ENCODE results near the gene KIF5C. TPM values are rescaled to one million over a fixed set of nuclear protein-coding genes. Genes with fewer than 3 reads are reported as not detected.

The KIF5C gene
- total RNA-seq, 1 experiment from 2014 or later: 1.4 TPM

DNA sequence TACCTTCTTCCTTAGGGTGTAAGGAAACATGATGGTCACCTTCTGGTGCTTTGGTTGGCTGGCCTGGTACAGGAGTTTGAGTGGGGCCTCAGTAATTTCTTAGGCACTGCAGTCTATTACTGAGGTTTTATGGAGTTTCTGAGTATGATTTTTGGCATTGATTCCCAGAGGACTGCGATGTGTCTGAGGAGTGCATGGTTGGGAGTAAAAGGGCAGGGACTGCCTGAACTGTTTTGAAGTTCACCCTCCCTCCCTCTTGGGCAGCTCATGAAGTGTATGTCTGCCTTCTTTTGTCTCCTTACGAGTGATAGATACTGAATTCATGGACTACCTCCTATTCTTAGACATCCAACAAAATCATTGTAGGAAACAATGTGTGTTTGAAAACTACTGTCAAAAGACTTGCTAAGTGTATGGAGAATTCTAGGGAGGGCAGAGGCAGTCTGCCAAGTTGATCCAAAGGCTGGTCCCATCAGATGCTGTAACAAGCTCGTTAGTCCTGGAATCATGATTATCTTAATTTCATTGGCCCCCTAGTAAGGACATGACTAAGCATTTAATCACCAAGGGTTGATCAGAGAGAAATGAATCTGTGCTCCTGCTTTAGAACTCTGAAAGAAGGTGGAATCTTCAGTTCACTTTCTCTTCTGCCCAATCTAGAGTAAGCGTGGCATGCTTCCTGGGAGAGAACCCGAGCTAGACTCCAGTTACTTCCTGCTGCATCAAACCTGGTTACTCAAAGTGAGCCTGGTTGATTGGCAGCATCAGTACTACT lies 190.0 kb downstream of the KIF5C start:
- no peak for DNase-seq (ENCODE audit: low read depth, low spot score)
- in situ Hi-C loops (cut with HindIII; ENCODE audit: low pct_unique_long_range_greater_than_20kb, low sequenced_read_pairs): no loop called here

DNA sequence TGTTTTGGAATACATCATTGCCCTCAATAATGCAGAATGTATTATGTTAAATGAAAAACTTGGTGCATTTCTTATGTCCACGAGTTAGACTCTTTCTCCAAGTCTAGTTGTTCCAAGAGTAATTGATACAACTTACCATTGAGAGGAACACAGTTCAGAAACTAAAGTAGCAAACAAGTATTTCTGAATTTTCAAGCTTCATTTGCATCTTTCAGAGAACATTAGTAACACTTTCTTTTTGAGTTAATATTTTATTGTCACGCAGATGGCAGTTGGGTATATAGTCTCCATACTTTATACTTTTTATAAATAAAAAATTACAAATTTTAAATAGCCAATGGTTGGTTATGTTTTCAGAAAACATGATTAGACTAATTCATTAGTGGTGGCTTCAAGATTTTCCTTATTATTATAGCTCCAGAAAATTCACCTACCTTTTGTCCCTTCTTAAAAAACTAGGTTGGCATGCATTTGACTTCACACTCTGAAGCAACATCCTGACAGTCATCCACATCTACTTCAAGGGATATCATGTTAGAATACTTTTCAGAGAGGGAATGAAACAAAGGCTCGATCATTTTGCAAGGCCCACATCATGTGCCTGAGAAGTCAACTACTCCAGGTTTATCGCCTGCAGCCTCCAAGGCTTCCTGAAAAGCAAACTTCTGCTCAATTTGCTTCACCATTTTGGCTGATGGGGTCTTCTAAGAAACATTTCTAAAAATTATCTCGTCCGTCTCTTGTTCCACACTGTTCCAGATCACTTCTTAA lies 193.4 kb downstream of the KIF5C start:
- DNase-seq (ENCODE audit: low read depth, low spot score): no peak
- in situ Hi-C loops (cut with HindIII; ENCODE audit: low pct_unique_long_range_greater_than_20kb, low sequenced_read_pairs): no loop called here

DNA sequence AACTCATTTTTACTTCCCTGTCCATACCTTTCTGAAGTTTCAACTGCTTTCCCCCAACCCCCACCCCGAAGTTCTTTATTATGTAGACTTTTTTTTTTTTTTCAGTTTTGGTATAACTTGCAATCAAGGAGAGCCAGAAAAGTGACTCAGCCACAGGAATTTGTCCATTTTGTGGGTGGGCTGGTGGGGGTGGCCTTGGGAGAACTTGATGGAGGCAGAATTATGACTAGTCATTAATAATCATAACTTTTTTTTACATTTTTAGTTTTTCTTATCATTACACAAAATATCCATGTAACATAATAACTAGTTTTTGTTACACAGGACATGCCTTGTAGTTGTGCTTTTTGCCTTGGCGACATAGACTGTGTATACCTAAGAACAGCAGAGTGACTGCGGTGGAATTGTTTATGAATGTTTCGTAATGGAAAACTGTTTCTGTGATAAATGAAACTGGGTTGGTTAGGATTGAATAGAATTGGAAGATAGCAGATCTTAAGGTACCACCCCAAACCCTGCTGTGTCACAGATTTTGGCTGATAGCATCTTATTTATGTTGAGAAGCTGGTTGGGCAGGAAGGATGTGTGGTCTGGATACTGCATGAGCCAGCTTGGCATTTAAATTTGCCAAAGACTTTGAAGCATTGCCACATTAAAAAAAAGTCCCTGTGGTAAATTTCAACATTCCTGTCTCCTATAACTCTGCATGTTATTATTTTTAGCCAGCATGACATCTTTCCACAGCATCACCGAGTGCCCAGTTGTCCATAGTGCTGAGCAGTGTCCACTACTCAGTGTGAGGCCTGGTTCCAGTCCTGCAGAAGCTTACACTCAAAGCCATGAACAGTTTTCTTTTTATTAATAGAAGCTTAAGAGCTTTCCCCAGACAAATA lies 194.2 kb downstream of the KIF5C start:
- no peak for DNase-seq (ENCODE audit: low read depth, low spot score)
- in situ Hi-C loops (cut with HindIII; ENCODE audit: low pct_unique_long_range_greater_than_20kb, low sequenced_read_pairs): no loop called here

DNA sequence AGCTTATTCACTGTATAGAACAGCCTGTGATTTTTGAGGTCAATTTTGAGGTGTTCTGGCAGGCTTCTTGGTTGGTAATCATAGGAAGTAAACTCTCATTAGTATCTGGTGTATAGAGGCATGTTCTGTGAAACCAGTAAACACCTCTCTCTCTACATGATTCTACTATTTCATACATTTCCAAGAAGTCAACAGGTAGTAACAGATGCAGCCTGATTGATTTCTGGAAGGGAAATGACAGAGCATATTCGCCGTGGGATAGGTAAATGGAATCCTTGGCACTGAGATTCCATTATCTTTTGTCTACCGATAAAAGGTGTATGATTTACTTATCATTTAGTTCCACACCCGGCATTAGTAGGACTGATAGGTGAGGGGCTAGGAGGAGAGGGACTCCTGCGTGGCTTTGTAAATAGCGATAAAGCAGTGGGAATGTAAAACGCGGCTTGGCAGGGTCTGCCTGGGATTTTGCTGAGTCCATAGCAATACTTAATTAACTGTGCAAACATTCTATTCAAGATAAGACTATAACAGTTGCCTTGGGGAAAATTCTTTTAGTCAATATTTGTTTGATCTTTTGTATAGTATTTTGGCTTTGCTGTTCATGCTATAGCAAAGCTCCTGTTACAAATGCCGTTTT lies 195.8 kb downstream of the KIF5C start:
- in situ Hi-C loops (cut with HindIII; ENCODE audit: low pct_unique_long_range_greater_than_20kb, low sequenced_read_pairs): no loop called here
- no peak for DNase-seq (ENCODE audit: low read depth, low spot score)

DNA sequence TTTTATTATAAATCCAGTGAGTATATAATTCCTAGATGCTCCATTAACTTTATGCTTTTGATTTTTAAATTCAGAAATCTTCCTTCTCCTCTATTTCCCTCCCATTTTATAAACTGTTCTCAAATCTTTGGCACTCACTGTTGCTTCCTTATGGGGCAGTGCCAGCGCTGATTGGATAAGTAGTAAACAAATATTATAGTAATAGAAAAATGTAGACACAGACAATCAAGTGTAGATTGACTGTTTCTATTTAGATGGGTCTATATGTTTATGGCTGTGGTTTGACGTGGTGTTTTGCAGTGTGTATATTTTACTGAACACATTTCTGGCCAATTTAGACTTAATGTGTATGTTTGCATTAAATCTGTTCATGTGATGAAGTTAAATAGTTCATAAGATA lies 200.1 kb downstream of the KIF5C start:
- in situ Hi-C loops (cut with HindIII; ENCODE audit: low pct_unique_long_range_greater_than_20kb, low sequenced_read_pairs): no loop called here
- DNase-seq (ENCODE audit: low read depth, low spot score): no peak

DNA sequence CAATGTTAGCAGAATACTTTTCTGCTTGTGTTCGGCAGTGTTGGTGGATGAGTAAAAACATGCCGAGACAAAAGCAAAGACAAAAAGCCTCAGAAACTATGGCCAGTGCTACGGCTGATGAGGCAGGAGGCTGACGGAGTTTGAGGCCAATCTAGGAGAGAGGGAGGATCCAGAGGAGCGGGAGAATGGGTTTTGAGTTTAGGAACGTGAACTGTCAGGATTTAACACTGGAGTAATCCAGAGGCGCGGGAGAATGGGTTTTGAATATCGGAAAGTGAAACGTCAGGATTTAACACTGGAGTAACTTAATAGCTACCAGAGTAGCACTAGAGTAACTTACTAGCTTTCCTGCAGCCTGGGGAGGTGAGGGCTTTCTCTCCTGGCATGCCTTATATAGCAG lies 200.8 kb downstream of the KIF5C start:
- DNase-seq (ENCODE audit: low read depth, low spot score): no peak
- in situ Hi-C loops (cut with HindIII; ENCODE audit: low pct_unique_long_range_greater_than_20kb, low sequenced_read_pairs): no loop called here

Small RNA genes lying within 50 kb of the gene (small RNA-seq; reads per million reads assigned to genes)
- gene RNU2-9P: 0 to 0.38 reads per million in 2 experiments
- 0 reads per million in 2 experiments for gene UBBP3

Other genes with a start within 250 kb of the KIF5C start
- 17.3 and 18.3 TPM in 2 replicates for gene EPC2, start 230.5 kb upstream of the KIF5C start, total RNA-seq (2014; rRNA removed; shearing (Covaris generic))
- gene LYPD6B, start 163.5 kb downstream of the KIF5C start, total RNA-seq (2014; rRNA removed; shearing (Covaris generic)): not detected in 2 replicates

All from SK-MEL-5 (cell line).